ENCODE results near the gene KPNA6. TPM values are rescaled to one million over a fixed set of nuclear protein-coding genes. Genes with fewer than 3 reads are reported as not detected.

KPNA6 gene
- total and polyA plus RNA-seq, 10 of the 15 experiments (the other 5 are each of a cell fraction or from before 2014, with no cell fraction given), result 11.1 to 55.6 (median 25.9) TPM

DNA sequence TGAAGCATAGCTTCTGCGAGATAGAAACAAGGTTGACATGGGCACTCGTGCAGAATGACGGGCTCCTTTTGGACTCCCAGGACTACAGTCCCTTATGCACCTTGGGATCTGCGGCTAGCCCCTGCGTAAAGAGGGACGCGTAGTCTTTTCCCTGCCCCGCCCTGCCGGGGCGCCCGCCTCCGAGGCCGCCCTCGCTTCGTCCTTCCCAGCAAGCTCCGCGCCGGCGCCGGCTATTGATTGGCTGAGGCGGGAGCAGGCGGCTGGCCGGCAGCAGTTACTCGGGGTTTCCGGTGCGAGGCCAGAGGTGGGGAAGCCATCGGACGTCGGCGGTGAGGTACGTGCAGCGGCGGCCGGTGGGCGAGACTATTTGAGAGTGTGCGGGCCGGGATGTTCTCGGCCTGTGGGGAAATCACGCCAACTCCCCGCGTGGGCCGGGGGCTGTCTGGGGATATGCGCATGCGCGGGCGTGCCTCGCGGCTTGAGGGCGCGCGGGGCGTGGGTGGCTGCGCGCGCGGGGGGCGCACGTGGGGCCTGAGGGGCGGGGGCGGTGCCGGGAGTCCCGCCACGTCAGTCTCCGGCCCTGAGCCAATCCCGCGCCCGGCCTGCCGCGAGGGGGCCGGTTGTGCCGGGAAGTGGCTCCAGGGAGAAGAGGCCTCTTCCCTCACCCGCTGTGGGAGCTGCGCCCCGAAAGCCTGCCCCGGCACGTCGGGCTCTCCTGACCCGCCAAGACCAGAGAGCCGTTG is 71.8 kb downstream of the KPNA6 start, which contains the start of gene TXLNA (continued):
- TF ChIP-seq, protein P1, sequence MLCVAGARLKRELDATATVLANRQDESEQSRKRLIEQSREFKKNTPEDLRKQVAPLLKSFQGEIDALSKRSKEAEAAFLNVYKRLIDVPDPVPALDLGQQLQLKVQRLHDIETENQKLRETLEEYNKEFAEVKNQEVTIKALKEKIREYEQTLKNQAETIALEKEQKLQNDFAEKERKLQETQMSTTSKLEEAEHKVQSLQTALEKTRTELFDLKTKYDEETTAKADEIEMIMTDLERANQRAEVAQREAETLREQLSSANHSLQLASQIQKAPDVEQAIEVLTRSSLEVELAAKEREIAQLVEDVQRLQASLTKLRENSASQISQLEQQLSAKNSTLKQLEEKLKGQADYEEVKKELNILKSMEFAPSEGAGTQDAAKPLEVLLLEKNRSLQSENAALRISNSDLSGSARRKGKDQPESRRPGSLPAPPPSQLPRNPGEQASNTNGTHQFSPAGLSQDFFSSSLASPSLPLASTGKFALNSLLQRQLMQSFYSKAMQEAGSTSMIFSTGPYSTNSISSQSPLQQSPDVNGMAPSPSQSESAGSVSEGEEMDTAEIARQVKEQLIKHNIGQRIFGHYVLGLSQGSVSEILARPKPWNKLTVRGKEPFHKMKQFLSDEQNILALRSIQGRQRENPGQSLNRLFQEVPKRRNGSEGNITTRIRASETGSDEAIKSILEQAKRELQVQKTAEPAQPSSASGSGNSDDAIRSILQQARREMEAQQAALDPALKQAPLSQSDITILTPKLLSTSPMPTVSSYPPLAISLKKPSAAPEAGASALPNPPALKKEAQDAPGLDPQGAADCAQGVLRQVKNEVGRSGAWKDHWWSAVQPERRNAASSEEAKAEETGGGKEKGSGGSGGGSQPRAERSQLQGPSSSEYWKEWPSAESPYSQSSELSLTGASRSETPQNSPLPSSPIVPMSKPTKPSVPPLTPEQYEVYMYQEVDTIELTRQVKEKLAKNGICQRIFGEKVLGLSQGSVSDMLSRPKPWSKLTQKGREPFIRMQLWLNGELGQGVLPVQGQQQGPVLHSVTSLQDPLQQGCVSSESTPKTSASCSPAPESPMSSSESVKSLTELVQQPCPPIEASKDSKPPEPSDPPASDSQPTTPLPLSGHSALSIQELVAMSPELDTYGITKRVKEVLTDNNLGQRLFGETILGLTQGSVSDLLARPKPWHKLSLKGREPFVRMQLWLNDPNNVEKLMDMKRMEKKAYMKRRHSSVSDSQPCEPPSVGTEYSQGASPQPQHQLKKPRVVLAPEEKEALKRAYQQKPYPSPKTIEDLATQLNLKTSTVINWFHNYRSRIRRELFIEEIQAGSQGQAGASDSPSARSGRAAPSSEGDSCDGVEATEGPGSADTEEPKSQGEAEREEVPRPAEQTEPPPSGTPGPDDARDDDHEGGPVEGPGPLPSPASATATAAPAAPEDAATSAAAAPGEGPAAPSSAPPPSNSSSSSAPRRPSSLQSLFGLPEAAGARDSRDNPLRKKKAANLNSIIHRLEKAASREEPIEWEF (IDR thresholded peaks at IDR 0.05; ENCODE audit: insufficient replicate concordance, low read depth, low read length), result no peak
- TF ChIP-seq, protein P2, sequence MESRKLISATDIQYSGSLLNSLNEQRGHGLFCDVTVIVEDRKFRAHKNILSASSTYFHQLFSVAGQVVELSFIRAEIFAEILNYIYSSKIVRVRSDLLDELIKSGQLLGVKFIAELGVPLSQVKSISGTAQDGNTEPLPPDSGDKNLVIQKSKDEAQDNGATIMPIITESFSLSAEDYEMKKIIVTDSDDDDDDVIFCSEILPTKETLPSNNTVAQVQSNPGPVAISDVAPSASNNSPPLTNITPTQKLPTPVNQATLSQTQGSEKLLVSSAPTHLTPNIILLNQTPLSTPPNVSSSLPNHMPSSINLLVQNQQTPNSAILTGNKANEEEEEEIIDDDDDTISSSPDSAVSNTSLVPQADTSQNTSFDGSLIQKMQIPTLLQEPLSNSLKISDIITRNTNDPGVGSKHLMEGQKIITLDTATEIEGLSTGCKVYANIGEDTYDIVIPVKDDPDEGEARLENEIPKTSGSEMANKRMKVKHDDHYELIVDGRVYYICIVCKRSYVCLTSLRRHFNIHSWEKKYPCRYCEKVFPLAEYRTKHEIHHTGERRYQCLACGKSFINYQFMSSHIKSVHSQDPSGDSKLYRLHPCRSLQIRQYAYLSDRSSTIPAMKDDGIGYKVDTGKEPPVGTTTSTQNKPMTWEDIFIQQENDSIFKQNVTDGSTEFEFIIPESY (IDR thresholded peaks at IDR 0.05), result no peak
- TF ChIP-seq STAT1 (conservative IDR thresholded peaks at IDR 0.05), result no peak
- TF ChIP-seq, protein P3, sequence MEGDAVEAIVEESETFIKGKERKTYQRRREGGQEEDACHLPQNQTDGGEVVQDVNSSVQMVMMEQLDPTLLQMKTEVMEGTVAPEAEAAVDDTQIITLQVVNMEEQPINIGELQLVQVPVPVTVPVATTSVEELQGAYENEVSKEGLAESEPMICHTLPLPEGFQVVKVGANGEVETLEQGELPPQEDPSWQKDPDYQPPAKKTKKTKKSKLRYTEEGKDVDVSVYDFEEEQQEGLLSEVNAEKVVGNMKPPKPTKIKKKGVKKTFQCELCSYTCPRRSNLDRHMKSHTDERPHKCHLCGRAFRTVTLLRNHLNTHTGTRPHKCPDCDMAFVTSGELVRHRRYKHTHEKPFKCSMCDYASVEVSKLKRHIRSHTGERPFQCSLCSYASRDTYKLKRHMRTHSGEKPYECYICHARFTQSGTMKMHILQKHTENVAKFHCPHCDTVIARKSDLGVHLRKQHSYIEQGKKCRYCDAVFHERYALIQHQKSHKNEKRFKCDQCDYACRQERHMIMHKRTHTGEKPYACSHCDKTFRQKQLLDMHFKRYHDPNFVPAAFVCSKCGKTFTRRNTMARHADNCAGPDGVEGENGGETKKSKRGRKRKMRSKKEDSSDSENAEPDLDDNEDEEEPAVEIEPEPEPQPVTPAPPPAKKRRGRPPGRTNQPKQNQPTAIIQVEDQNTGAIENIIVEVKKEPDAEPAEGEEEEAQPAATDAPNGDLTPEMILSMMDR (IDR thresholded peaks at IDR 0.05 in 2 of 3, conservative IDR thresholded peaks at IDR 0.05 in 1 of 3; ENCODE audit: control insufficient read depth in 2 of 3, extremely low read depth in 1 of 3, insufficient read depth in 1 of 3, low read depth in 3 of 3, low read length in 3 of 3), result no peak
- TF ChIP-seq, protein P4, sequence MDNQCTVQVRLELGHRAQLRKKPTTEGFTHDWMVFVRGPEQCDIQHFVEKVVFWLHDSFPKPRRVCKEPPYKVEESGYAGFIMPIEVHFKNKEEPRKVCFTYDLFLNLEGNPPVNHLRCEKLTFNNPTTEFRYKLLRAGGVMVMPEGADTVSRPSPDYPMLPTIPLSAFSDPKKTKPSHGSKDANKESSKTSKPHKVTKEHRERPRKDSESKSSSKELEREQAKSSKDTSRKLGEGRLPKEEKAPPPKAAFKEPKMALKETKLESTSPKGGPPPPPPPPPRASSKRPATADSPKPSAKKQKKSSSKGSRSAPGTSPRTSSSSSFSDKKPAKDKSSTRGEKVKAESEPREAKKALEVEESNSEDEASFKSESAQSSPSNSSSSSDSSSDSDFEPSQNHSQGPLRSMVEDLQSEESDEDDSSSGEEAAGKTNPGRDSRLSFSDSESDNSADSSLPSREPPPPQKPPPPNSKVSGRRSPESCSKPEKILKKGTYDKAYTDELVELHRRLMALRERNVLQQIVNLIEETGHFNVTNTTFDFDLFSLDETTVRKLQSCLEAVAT (IDR thresholded peaks at IDR 0.05), result peak; percentile 7; the same call in 1 of the 2 replicates
- TF ChIP-seq ZNF217 (IDR thresholded peaks at IDR 0.05), result no peak
- TF ChIP-seq NFXL1 (IDR thresholded peaks at IDR 0.05; ENCODE audit: borderline replicate concordance), result no peak
- peak; percentile 59; the same call in 1 of the 2 replicates for TF ChIP-seq SIN3A (IDR thresholded peaks at IDR 0.05; ENCODE audit: low read depth, low read length)
- TF ChIP-seq, protein P5, sequence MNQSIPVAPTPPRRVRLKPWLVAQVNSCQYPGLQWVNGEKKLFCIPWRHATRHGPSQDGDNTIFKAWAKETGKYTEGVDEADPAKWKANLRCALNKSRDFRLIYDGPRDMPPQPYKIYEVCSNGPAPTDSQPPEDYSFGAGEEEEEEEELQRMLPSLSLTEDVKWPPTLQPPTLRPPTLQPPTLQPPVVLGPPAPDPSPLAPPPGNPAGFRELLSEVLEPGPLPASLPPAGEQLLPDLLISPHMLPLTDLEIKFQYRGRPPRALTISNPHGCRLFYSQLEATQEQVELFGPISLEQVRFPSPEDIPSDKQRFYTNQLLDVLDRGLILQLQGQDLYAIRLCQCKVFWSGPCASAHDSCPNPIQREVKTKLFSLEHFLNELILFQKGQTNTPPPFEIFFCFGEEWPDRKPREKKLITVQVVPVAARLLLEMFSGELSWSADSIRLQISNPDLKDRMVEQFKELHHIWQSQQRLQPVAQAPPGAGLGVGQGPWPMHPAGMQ (IDR thresholded peaks at IDR 0.05; ENCODE audit: borderline replicate concordance), result no peak
- no peak for TF ChIP-seq NFYA (IDR thresholded peaks at IDR 0.05; ENCODE audit: borderline replicate concordance, low read depth, low read length)
- 0 out of 2 replicates have a peak, but pooled peaks have one; percentile 4 for TF ChIP-seq PAX5 (IDR thresholded peaks at IDR 0.05; ENCODE audit: borderline replicate concordance, low read depth, low read length)
- no peak for TF ChIP-seq FOXM1 (IDR thresholded peaks at IDR 0.05; ENCODE audit: low read depth, low read length)
- TF ChIP-seq JUND (IDR thresholded peaks at IDR 0.05; ENCODE audit: low read depth, low read length), result no peak
- no peak for TF ChIP-seq KDM1A (IDR thresholded peaks at IDR 0.05; ENCODE audit: borderline replicate concordance)
- TF ChIP-seq ZNF622 (IDR thresholded peaks at IDR 0.05), result no peak
- TF ChIP-seq TAF1 (IDR thresholded peaks at IDR 0.05; ENCODE audit: borderline replicate concordance, low read depth, low read length), result peak; percentile 79; the same call in 1 of the 2 replicates
